IPS DF 6.9 (cell line): ENCODE data around the gene WNT2B.

Experiments
- DNase-seq: peaks from one replicate; pipeline ENCODE4 v3.0.0-alpha.2; 2013; ENCODE audit warnings: low read depth, low spot score
- H3K27ac ChIP-seq: one replicate; pipeline ENCODE4 v1.5.1; 2013; ENCODE audit warnings: low read length, control low read depth
- H3K27me3 ChIP-seq: 2 replicates; pipeline ENCODE4 v1.6.1; 2013; ENCODE audit warnings: mild to moderate bottlenecking, low read length; ENCODE audit not compliant: control insufficient read depth, insufficient read depth
- H3K36me3 ChIP-seq: 2 replicates; pipeline ENCODE4 v1.6.1; 2013; ENCODE audit warnings: low read length; ENCODE audit not compliant: control insufficient read depth, insufficient read depth
- H3K4me1 ChIP-seq: 2 replicates; pipeline ENCODE4 v1.6.1; 2013; ENCODE audit warnings: low read length; ENCODE audit not compliant: control insufficient read depth, insufficient read depth
- H3K4me3 ChIP-seq: 2 replicates; pipeline ENCODE4 v1.5.1; 2013; ENCODE audit warnings: mild to moderate bottlenecking, low read length
- H3K9me3 ChIP-seq: 2 replicates; pipeline ENCODE4 v1.6.1; 2013; ENCODE audit warnings: low read length, inconsistent platforms; ENCODE audit not compliant: control insufficient read depth, insufficient read depth
- WGBS: extraction: QIAGEN DNeasy Blood & Tissue Kit; methylation state at CpG from one replicate; pipeline ENCODE4 v1.1.7; 2013; ENCODE audit warnings: mixed read lengths, missing lambda C conversion rate; ENCODE audit not compliant: insufficient read length, insufficient coverage; 5-methylcytosine and 5-hydroxymethylcytosine counted together

Gene WNT2B

DNA sequence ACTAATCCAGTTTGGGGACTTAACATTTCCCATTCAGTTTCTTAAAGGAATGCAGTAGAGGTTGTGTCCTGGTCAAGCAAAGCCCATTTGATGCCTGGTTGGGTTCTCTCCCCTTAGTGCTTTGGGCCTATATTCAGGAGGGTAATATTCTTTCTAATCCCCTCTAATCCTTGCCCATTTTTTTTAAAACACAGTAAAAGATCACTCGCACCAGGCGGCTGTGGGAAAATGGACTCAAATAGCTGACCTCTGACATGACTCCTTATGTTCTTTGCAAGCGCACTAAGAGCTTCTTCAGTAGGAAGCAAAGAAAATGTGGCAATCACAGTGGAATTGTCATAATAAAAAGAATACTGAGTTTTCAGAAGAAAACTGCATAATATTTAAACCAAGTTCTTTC lies 49.9 kb downstream of the WNT2B start:
- DNase-seq = no peak

DNA sequence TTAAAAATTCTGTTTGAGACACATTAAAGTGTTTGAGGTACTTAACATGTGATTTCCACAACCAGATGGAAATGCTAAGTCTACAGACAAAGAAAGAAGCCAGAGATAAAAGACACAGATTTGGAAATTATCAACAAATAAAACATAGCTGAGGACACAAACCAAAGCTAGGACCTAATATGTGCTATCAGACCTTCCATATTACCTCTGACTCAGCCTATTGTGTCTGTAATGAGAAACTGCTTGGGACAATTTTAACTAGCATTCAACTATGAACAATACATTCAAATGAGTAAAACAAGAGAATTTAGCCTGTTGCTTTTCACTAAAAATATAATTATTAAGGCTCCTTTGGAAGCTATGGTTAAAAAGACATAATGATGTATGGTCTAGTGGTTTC lies 54.6 kb downstream of the WNT2B start:
- H3K9me3 ChIP-seq = no peaks in the 10 kb centered on the region
- no peak overlapping the region for H3K4me3 ChIP-seq
- H3K4me1 ChIP-seq = no peaks in the 10 kb centered on the region
- no peaks in the 10 kb centered on the region for H3K36me3 ChIP-seq
- H3K27ac ChIP-seq = no peak overlapping the region
- no peak for DNase-seq
- no peaks in the 10 kb centered on the region for H3K27me3 ChIP-seq

More for the DNA sequence above, 49.9 kb downstream of the WNT2B start:
- WGBS = no CpG with 5 or more reads among the region's 3 CpGs
- H3K36me3 ChIP-seq = no peaks in the 10 kb centered on the region
- H3K4me3 ChIP-seq = no peak overlapping the region
- no peaks in the 10 kb centered on the region for H3K27me3 ChIP-seq
- no peaks in the 10 kb centered on the region for H3K9me3 ChIP-seq
- no peaks in the 10 kb centered on the region for H3K4me1 ChIP-seq
- H3K27ac ChIP-seq = no peak overlapping the region

- no CpG with 5 or more reads among the region's 1 CpG for WGBS
- no peaks in the 10 kb centered on the region for H3K36me3 ChIP-seq
- no peak for DNase-seq
- no peak overlapping the region for H3K4me3 ChIP-seq
- no peaks in the 10 kb centered on the region for H3K27me3 ChIP-seq
- H3K9me3 ChIP-seq = no peaks in the 10 kb centered on the region
- no peaks in the 10 kb centered on the region for H3K4me1 ChIP-seq
- H3K27ac ChIP-seq = no peak overlapping the region
These were observed 55.3 kb downstream of the WNT2B start for GRCh38 chr1:112564081-112564480.

DNA sequence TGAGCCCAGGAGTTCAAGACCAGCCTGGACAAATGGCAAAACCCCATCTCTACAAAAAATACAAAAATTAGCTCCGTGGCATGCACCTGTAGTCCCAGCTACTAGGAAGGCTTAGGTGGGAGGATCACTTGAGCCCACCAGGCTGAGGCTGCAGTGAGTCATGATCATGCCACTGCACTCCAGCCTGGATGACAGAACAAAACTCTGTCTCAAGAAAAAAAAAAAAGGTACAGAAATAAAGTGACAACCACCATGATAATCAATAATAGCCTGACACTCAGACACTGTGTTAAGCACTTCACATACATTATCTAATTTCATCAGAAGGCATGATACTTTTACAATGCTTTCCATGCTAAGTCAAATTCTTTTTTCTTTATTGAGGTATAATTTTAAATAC lies 57.0 kb downstream of the WNT2B start:
- no CpG with 5 or more reads among the region's 1 CpG for WGBS
- Histone ChIP-seq H3K36me3 (no peaks in the 10 kb centered on the region), H3K4me3 (no peak overlapping the region), H3K4me1 (no peaks in the 10 kb centered on the region), H3K27me3 (no peaks in the 10 kb centered on the region), H3K27ac (no peak overlapping the region), H3K9me3 (no peaks in the 10 kb centered on the region)
- DNase-seq = no peak

GRCh38 chr1:112575154-112575804 lies 66.5 kb downstream of the WNT2B start:
- WGBS = no CpG with 5 or more reads among the region's 8 CpGs
- H3K36me3 ChIP-seq = no peaks in the 10 kb centered on the region
- no peaks in the 10 kb centered on the region for H3K27me3 ChIP-seq
- no peaks in the 10 kb centered on the region for H3K4me1 ChIP-seq
- no peak overlapping the region for H3K4me3 ChIP-seq
- no peaks in the 10 kb centered on the region; the same call in 1 of the 2 replicates for H3K9me3 ChIP-seq
- H3K27ac ChIP-seq = no peak overlapping the region
- no peak for DNase-seq

DNA sequence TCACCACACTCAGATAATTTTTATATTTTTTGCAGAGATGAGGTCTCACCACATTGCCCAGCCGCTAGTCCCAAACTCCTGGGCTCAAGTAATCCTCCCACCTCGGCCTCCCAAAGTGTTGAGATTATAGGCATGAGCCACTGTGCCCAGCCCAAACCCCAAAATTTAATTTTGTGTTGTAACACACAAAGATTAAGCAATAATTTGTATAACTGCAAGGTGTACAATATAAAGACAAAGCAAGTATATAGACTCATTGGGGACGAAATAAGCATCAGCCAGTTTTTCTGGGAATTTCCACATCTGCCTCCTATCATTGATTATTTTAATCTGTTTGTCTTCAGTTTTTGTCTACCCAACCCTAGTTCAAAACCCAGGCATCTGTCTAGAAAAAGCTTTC lies 67.5 kb downstream of the WNT2B start:
- Histone ChIP-seq H3K36me3 (no peaks in the 10 kb centered on the region), H3K4me3 (no peak overlapping the region), H3K27ac (no peak overlapping the region), H3K4me1 (no peaks in the 10 kb centered on the region), H3K9me3 (no peaks in the 10 kb centered on the region; the same call in 1 of the 2 replicates), H3K27me3 (no peaks in the 10 kb centered on the region)
- no peak for DNase-seq
- no CpG with 5 or more reads among the region's 3 CpGs for WGBS
